Cardiac septum (tissue), 1 donor: ENCODE measurements around the gene ISG20. TPM values are rescaled to one million over a fixed set of nuclear protein-coding genes. Genes with fewer than 3 reads are reported as not detected.

Source experiments
- DNase-seq: peaks from one replicate; pipeline ENCODE4 v3.0.0-alpha.2; 2020; ENCODE audit warnings: low spot score
- intact Hi-C: fragments of 100-400 bp; cut with DNase I; formaldehyde crosslinking; loops from one replicate; pipeline ENCODE4 v1.14.0; 2022
- total RNA-seq: library from RNA; stranded (reverse); fragmentation: NEBNext Ultra II Directional; extraction: Animal tissue kit (Norgen Biotek cat#: 25700); gene quantifications from one replicate; pipeline ENCODE4 v1.2.1, GENCODE V29; 2021
- donor health status: DM: no; HTN: no; CAD: no.

ISG20 gene
- total RNA-seq, 1 donor from 2014 or later: 3.9 TPM

DNA sequence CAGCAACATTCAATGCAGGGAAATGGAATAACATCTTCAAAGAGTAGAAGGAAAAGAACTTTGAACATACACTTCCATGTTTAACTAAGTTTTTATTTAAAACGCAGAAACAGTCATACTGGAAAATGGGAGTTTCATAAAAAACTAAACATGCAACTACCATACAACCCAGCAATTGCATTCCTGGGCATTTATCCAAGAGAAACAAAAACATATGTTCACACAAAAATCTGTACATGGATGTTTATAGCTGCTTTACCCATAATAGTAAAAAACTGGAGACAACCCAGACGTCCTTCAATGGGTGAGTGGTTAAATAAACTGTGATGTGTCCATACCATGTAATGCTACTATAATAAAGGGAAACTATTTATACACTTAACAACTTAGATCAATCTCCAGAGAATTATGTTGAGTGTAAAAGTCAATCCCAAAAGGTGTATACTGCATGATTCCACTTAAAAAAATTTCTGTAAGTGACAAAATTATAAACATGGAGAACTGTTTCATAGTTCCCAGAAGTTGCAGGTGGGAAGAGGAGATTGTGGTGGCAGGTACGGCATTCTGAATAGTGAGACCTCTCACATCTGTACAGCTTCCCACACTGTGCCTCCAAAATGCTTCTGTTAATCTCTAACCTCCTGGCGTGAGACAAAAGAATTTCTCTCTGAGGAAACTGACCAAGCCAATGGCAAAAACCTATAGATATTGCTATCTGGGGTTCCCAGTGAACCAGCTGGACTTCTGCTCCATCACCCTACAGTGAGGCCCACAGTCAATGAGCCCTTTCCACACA is 23.1 kb downstream of the ISG20 start:
- no peak for DNase-seq
- intact Hi-C loops: no loop called here

DNA sequence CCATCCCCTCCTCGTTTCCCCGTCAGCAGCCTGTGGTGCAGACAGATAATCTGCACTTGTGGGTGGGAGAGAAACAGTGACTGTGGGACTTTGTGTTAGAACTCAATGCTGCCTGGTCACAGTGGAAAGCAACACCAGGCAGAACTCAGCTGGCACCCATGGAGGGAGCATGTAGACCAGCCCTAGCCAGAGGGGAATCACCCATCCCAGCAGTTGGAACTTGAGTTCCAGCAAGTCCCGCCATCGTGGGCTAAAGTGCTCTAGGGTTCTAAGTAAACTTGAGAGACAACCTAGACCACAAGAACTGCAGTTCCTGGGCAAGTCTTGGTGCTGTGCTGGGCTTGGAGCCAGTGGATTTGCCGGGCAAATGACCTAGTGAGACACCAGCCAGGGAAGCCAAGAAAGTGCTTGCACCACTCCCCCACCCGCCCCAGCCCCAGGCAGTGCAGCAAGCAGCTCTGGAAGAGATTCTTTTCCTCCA is 24.4 kb downstream of the ISG20 start:
- DNase-seq: no peak
- intact Hi-C loops: no loop called here

GRCh38 chr15:88664151-88664778 is 25.4 kb downstream of the ISG20 start:
- intact Hi-C loops: no loop called here
- DNase-seq: no peak

DNA sequence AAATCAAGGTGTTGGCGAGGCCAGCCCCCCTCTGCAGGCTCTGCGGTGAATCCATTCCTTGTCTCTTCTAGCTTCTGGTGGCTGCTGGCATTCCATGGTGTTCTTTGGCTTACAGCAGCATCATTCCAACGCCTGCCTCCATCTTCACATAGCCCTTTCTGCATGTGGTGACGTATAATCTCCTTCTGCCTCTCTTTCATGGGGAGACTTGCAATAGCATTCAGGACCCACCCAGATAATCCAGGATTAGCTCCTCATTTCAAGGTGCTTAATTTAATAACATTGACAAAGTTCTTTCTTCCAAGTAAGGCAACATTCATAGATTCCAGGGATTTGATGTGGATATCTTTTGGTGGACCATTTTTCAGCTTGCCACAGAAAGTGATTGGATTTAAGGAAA is 35.8 kb downstream of the ISG20 start:
- intact Hi-C loops: no loop called here
- DNase-seq: no peak

DNA sequence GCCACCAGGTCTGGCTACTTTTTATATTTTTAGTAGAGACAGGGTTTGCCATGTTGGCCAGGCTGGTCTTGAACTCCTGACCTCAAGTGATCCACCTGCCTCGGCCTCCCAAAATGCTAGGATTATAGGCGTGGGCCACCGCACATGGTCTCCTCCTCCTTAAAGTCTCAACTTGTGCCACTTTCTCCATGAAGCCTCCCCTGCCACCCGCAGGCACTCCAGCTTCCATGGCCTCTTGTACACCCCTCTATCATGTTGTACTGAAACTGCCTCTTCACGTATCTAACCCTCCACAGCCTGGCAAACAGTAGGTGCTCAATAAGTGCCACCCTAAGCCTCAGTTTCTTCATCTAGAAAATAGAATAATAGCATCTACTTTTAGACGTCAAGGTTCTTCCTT is 39.9 kb downstream of the ISG20 start:
- no peak for DNase-seq

DNA sequence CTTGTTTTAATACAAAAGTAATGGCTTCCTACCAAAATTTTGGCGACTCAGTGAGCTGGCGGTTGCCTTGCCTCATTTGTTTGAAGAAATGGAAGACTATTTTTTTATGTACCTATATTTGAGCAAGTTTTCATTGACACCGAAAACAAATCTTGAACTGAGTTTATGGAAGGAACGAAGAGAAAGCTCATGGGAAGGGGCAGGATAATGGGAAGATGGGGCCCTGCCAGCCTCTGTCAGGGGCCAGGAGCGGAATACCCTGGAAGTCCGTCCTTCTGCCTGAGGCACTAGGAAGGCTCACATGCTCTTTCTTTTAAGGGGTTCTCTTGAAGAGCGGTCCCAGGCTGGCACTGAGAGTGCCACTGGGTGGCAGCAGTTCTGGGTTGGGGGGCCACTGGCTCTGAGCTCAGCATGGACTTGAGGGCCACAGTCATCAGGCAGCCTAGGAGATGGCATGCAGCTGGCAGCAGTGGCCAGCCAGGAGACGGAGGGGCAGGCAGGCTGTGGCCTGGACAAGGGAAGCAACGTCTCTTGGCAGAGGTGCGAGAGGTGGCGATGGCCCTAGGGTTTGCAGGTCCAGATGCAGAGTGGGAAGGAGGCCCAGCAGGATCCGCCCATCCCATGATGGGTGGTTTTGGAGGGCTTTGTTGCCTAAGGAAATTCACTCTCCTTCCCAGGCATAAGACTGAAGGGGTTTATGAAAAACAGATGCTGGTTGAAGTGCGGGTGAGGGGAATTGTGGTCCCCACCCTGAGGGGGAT is 41.6 kb downstream of the ISG20 start:
- intact Hi-C loops: no loop called here
- no peak for DNase-seq

More for the DNA sequence above, 39.9 kb downstream of the ISG20 start:
- intact Hi-C loops: no loop called here

- intact Hi-C loops: no loop called here
- no peak for DNase-seq
Measured at GRCh38 chr15:88681610-88682221, 42.9 kb downstream of the ISG20 start.

GRCh38 chr15:88684345-88684744 is 45.5 kb downstream of the ISG20 start:
- intact Hi-C loops: no loop called here
- DNase-seq: no peak

DNA sequence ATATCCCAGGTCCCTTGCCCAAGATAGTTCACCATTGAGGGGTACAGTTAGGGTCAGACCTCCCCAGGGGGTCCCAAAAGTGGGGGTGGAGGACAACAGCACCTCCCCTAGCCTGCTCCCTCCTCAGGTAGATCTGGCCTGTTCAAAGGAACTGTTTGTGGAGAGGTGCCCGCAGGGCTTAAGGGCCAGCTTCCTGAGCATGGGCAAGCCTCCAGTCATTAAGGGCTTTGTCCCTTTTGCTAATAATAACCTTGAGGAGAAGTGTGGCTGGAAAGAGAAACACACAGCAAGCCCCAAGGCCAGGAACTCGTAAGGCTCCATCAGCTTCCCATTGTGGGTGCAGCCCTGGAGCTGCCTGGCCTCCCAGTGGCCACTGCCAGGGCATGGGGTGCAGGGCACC is 47.4 kb downstream of the ISG20 start:
- intact Hi-C loops: no loop called here
- DNase-seq: no peak

DNA sequence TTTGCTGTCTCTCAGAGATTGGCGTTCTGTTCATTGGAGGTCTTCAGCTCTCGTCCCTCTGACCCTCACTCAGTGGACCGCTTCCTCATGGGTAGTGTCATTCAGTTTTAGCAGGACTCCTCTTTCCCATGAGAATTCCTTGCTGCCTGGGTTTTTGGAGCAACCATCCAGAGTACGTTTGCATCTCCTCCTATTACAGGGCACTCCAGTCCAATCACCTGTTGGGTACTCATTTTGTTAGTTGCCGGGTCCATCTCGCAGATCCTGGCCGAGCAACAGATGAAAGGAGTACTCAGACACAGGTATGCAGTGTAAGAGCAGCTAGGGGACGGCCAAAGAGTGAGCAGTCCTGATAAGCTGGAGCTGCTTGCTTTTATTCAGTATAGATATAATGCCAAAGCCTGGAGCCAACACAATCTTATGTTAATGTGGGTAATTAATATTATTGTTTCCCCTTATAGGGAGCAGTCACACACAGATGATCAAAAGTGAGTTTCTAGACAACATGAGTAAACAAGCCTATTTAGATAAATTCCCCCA is 49.6 kb downstream of the ISG20 start:
- DNase-seq: no peak
- intact Hi-C loops: no loop called here

DNA sequence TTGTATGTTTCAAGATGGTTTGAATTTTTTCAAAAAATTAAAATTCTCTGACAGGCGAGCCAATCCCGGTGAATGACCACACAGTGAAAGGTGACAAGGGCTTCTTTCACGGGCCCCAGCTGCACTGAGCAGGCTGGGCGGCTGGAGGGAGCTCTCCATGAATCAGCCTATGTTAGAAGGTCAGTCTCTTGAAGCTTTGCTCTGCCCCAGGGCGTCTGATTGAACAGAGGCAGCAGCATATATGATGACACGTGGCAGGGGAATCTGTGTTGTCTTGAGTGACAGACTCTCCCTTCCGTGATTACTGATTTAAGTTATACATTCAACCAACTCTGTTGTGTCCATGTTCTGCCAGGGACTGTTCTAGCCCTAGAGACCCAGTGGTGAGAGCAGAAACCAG is 51.5 kb downstream of the ISG20 start:
- intact Hi-C loops: no loop called here
- DNase-seq: no peak

DNA sequence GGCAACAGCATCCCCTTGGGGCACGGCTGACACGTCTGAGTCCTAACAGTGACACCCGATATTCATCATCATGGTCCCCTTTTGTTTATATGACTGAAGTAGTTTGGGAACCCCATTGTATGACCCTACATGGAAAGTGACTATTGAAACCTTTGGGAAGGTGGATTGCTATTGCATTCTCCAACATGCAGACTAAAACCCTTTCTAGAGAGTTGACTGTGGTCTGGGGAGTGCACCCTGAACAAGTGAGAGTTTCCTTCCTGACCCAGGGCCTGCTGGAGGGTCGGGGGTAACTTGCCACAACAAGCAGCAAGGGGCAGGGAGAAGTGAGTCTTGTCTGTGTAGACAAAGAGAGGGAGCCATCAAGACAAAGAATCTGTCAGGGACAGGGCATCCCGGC is 54.4 kb downstream of the ISG20 start:
- intact Hi-C loops: no loop called here

GRCh38 chr15:88695101-88695500 is 56.3 kb downstream of the ISG20 start:
- no peak for DNase-seq
- intact Hi-C loops: no loop called here

More for the DNA sequence above, 54.4 kb downstream of the ISG20 start:
- no peak for DNase-seq

DNA sequence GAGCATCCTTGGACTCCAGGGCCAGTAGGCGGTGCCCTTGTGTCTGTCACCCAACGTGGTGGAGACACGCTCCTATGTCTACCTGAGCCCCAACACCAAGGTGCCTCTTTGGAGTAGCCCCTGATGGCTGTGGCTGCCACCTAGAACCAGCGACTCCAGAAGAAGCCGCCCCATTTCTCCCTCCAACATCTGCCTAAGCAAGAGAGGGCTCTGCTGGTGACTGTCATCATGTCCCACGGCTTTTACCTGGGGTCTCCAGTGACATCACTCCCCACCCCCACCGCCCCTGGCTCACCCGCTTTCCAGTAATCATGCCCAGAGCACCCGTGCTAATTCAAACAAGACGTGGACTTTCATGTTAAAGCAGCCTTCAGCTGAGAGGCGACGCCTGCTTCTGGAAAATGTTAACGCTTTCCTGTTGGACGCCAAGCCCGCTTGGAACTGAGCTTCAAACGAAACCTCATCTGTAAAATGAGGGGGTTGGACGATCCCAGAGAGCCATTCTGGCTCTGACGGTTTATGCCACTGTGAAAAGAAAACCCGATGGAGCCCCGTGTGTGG is 57.0 kb downstream of the ISG20 start:
- peak; percentile 56 for DNase-seq
- intact Hi-C loops: no loop called here

- DNase-seq: peak; percentile 5
- intact Hi-C loops: no loop called here
Measured at GRCh38 chr15:88696254-88696653, 57.4 kb downstream of the ISG20 start.

GRCh38 chr15:88697276-88697675 is 58.5 kb downstream of the ISG20 start:
- intact Hi-C loops: no loop called here
- DNase-seq: peak; percentile 46

- intact Hi-C loops: no loop called here
- DNase-seq: peak; percentile 36
Measured at GRCh38 chr15:88699861-88700260, 61.0 kb downstream of the ISG20 start.

- intact Hi-C loops: no loop called here
- DNase-seq: peak; percentile 39
Measured at GRCh38 chr15:88700716-88701115, 61.9 kb downstream of the ISG20 start.

DNA sequence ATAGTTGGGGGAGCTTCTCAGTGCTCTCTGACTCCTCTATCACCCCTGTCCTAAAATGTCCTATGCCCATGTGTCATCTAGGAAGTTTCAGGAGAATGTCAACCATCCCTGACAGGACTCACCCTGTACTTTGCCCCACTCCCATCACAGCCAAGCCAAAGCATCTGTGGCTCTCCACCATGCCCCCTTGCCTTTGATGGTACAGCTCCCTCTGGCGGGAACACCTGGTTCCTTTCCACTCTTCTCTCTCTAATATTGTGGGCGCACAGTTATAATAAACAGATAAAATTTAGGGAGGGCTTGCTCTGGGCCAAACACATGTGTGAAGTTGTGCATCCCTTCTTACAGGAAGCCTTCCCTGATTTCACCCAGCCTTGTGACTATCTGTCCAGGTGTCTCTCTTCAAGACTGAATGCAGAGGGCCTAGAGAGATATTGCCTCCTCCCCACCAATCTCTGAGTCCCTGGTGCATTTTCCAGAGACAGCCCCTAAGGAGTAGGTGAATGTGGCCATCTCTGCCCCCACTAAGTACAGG is 62.8 kb downstream of the ISG20 start:
- DNase-seq: peak; percentile 54
- intact Hi-C loops: no loop called here
